OCI-LY3 (cell line): Measurements from ENCODE around the gene CCDC141.

Experiments used
- EZH2phosphoT487 ChIP-seq: fragments of 200-600 bp; shearing (Covaris generic); IDR thresholded peaks from 2 replicates; pipeline ENCODE4 v1.6.1; 2018; ENCODE audit warnings: antibody characterized with exemption, mixed run types, low read depth
- TF ChIP-seq, protein P1 (sequence below): fragments of 200-600, 300-600 bp; sonication (generic); IDR thresholded peaks from 2 replicates; pipeline ENCODE4 v1.5.1; 2014; ENCODE audit warnings: antibody characterized with exemption, low read length, low read depth

DNA sequence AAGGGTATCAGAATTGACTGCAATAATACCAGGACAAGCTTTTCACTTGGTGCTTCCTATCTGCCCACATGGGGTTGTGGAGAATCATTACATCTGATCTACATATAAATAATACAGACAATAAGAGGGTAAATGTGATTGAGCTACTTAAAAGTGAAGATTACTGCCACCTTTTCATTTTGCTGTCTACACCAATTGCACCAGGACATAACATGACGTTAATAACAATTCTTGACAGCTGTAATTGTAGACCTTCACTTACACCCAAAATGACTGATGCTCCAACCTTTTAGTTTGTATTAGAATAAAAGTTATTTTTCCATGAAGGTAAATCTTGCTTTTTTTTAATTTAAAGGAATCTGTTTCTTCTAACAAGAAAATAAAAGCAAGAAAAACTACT, 206.2 kb downstream of the CCDC141 start:
- TF ChIP-seq, protein P1, sequence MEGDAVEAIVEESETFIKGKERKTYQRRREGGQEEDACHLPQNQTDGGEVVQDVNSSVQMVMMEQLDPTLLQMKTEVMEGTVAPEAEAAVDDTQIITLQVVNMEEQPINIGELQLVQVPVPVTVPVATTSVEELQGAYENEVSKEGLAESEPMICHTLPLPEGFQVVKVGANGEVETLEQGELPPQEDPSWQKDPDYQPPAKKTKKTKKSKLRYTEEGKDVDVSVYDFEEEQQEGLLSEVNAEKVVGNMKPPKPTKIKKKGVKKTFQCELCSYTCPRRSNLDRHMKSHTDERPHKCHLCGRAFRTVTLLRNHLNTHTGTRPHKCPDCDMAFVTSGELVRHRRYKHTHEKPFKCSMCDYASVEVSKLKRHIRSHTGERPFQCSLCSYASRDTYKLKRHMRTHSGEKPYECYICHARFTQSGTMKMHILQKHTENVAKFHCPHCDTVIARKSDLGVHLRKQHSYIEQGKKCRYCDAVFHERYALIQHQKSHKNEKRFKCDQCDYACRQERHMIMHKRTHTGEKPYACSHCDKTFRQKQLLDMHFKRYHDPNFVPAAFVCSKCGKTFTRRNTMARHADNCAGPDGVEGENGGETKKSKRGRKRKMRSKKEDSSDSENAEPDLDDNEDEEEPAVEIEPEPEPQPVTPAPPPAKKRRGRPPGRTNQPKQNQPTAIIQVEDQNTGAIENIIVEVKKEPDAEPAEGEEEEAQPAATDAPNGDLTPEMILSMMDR: no peak
- TF ChIP-seq EZH2phosphoT487: no peak
